HG03045 (cell line): ENCODE results near the gene PBOV1.

Experiments used
- ATAC-seq: cut with Tn5 transposase; IDR thresholded peaks from one replicate; pipeline ENCODE4 v1.9.1; 2021; ENCODE audit warnings: mild to moderate bottlenecking, moderate library complexity; ENCODE audit not compliant: unreplicated experiment

PBOV1 gene

GRCh38 chr6:138218449-138218848 lies at the start of gene PBOV1:
TSS of gene PBOV1 (minus strand) at chr6:138218491. CDS start at chr6:138218395, 96 bp downstream.
- ATAC-seq = no peak

DNA sequence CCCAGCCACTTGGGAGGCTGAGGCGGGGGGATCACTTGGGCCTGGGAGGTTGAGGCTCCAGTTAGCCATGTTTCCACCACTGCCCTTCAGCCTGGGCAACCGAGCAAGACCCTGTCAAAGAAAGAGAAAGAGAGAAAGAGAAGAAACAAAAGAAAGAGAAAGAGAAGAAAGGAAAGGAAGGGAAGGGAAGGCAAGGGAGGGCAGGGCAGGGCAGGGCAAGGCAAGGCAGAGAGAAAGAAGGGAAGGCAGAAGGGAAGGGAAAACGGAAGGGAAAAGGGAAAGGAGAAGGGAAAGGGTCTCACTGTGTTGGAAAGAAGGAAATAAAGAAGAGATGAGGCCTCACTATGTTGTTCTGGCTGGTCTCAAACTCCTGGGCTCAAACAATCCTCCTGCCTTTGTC lies 47.8 kb upstream of the PBOV1 start:
- ATAC-seq = no peak

DNA sequence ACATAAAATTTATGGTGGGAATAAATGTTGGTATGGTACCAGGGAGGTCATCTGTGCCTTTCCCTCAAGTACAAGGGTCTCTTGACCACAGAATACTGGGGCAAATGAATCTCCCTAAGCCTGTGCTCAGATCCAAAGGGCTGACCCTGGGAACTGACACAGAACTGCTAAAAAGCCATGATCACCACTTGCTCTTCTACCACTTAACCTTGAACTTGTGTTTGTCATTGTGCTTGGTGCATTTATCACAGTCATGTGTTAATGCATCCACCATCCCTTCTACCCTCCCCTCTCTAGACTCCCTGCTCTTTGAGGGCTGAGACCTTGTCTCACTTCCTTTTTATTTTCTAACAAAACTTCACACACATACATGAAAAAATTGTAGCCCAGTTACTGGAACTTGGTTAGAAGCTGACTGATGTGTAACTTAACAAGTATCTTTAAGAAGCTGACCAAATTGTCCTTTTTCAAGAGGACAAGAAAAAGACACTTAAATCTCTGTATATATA lies 46.1 kb upstream of the PBOV1 start:
- ATAC-seq = no peak

DNA sequence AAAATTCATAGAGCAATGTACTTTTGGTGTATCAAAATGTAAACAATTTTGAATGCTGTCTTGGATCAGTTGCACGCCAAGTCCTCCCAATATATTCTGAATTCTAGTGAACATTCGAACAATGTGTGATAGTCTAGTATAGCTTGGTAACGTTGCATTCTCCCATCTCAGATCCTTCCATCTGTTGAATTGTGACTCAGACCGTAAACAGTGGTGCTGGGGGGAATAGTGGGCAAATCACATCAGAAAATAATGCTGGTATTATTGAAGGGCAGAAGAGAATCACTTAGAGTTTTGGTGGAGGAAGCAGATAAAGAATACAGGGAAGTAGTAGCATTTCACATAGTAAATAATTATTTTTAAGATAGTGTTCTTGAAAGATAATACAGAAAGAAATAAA lies 45.7 kb upstream of the PBOV1 start:
- ATAC-seq = no peak

DNA sequence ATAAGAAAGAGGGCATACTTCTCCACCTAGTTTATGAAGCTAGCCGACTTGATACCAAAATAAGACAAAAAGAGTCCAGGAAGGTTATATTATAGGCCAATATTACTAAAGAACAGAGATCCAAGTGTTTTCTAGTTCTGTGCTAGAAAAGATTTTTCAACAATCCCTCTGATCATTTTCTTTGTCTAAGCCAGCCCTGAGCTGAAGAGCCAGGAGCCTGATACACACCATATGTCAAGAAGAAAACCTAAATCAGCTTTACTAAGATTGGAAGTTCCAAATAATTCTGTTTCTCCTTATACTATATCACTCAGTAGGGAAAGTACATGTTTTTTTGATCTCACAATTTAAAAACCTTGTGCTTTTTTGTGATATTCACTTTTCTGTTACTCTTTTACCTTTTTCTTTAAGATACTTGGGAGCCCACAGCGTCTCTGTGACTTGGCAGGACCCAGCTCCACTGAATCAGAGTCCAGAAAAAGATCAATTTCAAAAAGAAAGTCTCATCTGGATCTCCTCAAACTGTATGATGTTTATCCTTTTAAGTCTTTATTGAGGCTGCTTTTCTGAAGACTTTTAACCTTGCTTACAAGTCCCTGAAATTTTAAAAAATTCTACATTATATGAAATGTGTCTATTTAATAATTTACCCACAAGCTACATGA lies 43.0 kb upstream of the PBOV1 start:
- ATAC-seq = no peak

- no peak for ATAC-seq
These were observed 40.7 kb upstream of the PBOV1 start for GRCh38 chr6:138258991-138259390.

GRCh38 chr6:138258197-138258596 lies 39.9 kb upstream of the PBOV1 start:
- no peak for ATAC-seq

DNA sequence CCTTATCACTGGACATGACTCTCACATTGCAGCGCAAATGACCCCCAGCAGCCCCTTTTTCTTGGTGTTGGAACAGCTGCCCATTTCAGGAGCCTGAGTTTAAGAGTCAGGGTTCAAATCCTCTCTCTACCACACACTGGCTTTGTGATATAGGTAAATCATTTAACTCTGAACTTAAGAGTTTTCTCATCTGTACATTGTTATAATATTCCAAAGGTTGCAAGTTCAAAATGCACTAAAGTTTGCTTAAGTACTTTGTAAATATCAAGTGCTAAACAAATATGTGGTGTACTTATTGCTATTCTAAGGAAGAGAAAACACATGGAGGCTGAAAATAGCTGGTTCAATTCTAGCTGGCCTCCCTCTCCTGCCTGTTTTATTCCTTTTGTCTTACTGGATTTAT lies 39.3 kb upstream of the PBOV1 start:
- no peak for ATAC-seq

DNA sequence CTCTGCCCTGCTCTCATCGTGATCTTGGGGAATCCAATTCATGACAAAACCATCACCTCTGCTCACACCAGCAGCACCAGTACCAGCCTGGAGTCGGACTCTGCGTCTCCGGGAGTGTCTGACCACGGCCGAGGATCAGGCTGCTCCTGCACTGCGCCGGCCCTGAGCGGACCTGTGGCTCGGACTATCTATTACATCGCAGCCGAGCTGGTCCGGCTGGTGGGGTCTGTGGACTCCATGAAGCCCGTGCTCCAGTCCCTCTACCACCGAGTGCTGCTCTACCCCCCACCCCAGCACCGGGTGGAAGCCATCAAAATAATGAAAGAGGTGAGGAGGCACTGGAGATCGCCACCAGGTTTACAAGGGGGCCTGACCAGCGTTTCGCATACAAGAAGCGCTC lies 37.2 kb upstream of the PBOV1 start:
- ATAC-seq = no peak

DNA sequence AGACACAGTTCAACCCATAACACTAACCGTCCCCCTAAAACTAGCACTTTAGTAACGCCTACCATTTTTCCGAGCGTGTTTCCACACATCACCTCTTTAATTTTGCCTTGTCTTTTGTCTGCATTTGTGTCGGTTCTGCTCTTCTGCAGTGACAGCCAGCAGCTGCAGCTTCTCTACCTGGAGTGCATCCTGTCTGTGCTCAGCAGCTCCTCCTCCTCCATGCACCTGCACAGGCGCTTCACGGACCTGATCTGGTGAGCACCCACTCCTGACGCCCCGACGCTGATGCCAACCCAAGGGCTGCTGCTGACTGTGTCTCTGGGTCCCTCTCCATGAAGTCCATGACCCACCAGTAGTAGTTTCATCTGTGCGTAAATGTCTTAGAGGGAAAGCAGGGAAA lies 35.4 kb upstream of the PBOV1 start:
- no peak for ATAC-seq

GRCh38 chr6:138250513-138251247 lies 32.4 kb upstream of the PBOV1 start:
- no peak for ATAC-seq

DNA sequence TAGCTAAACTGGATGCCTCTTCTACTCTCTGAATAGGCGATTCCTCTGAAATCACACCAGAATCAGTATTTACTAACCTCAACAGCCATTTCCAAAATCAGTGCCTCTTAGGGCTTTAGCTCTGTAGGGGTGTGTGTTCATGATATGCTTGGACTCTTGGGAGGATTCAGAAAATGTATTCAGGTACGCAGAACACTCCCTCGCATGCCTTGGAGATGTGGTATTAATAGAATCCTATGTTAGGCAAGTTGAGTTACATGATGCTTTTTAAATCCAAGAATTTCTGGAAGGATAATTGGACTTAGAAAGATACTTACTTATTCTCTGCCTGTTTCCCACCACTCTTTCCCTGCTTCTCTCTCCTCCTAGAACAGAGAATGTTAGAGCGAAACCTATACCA lies 31.8 kb upstream of the PBOV1 start:
- no peak for ATAC-seq

DNA sequence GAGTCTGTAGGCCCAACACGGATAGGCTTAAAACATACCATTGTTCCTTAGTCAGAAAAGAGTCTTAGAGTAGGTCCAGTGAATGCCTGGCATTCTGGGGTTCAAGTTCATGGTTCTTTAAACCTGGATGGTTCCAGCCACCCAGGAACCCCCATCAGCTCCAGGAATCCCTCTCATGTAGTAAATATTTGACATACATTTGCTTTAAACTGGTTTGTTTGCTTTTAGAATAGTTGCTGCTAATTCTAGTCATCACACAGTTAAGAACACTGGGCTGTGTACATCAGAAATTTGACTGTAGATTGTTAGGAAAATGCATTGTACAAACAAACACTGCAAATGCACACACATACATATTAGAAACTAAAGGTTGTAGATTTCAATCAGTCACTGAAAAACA lies 30.6 kb upstream of the PBOV1 start:
- no peak for ATAC-seq

- no peak for ATAC-seq
These were observed 29.7 kb upstream of the PBOV1 start for GRCh38 chr6:138248011-138248410.

DNA sequence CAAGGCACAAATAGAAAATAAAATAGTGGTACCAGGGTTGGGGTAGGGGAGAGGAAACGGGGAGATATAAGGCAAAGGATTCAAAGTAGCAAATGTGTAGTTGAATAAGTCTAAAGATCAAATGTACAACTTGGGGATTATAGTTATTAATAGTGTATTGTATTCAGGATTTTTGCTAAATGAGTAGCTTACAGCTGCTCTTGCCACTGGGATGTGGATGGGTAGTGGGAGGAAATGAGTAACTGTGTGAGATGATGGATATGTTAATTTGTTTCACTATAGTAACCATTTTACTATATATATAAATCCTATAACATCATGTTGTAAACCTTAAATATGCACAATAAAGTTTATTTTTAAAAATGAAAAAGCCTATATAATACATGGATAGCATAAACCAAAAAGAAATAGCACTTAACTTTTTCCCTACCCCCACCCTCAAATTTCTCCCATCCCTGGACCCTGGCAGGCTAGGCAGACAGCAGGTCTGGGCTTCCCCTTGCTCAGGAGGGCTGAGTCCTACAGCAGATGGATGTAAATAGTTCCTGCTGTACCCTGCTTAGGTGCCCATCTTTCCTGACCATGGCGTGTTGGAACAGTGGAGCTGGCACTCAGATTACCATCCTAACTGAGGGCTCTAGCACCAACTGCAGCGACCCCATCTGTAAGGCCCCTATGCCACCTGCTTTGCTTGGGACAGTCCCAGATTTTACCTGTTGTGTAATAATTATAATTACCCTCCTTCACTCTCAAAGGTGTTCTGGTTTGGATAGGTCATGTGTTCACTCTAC lies 28.6 kb upstream of the PBOV1 start:
- no peak for ATAC-seq

- no peak for ATAC-seq
These were observed 27.5 kb upstream of the PBOV1 start for GRCh38 chr6:138245751-138246150.

- ATAC-seq = no peak
These were observed 24.8 kb upstream of the PBOV1 start for GRCh38 chr6:138242987-138243592.

GRCh38 chr6:138241934-138242333 lies 23.6 kb upstream of the PBOV1 start:
- no peak for ATAC-seq

DNA sequence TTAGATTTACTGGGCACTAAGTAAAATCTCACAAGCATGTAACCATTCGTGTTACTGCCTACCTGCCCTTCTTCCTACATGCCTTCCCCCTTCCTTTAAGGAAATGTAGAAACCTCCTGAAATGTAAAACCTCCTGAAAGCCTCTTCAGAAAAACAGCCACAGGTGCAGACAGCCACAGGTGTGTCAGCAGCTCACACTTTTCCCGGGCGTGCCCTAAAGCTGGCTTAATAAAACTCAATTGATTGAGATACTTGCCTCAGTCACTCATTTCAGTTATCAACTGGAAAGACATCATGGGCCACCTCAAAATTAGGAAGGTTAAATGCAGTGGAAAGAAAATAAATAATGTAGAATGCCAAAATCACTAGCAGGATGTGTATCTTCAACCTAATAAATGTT lies 23.1 kb upstream of the PBOV1 start:
- no peak for ATAC-seq

GRCh38 chr6:138240476-138241245 lies 22.4 kb upstream of the PBOV1 start:
- ATAC-seq = no peak

DNA sequence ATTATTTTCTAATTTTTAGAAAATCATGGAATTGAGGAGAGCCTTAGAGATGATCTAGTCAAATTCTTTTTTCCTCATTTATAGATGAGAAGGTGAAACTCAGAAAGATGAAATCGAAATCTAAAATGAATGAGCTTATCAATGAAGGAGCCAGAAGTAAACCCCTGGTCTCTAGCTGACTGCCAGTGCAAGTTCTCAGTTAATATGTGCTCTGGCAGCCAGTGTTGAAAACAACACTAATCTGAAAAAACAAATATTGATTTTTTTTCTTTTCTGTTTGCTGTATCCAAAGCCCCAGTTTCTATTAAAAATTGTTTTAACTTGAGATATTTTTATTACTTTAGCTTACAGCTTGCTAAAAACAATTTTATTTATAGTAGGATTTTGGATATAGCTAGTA lies 21.5 kb upstream of the PBOV1 start:
- ATAC-seq = no peak
